IPS-18c (cell line): Measurements from ENCODE around the gene PLEKHB1.
A peak's percentile ranks its signal among the peaks of the same experiment; 100 is the strongest.

Experiments used
- H3K4me3 ChIP-seq: 2 replicates; pipeline ENCODE4 v1.7.0; 2013; ENCODE audit warnings: low read depth, mild to moderate bottlenecking, low read length, moderate library complexity; ENCODE audit not compliant: insufficient read depth
- H3K9me3 ChIP-seq: one replicate; pipeline ENCODE4 v1.6.1; 2013; ENCODE audit warnings: mild to moderate bottlenecking, low read length, moderate library complexity; ENCODE audit not compliant: control insufficient read depth, insufficient read depth

The PLEKHB1 gene

DNA sequence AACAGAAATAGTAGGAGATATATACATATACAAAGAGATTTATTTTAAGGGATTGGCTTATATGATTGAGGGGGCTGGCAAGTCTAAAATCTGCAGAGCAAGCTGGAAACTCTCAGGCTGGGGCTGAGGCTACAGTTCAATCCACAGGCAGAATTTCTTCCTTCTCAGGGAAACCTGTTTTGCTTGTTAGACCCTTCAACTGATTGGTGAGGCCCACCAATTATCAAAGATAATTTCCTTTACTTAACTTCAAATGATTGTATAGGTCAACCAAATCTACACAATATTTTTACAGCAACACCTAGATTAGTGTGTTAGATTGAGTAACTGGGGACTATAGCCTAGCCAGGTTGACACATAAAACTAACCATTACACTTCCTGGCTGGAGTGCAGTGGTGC, 4.7 kb upstream of the PLEKHB1 start:
- H3K4me3 ChIP-seq = no peak overlapping the region
- H3K9me3 ChIP-seq = no peaks in the 10 kb centered on the region

DNA sequence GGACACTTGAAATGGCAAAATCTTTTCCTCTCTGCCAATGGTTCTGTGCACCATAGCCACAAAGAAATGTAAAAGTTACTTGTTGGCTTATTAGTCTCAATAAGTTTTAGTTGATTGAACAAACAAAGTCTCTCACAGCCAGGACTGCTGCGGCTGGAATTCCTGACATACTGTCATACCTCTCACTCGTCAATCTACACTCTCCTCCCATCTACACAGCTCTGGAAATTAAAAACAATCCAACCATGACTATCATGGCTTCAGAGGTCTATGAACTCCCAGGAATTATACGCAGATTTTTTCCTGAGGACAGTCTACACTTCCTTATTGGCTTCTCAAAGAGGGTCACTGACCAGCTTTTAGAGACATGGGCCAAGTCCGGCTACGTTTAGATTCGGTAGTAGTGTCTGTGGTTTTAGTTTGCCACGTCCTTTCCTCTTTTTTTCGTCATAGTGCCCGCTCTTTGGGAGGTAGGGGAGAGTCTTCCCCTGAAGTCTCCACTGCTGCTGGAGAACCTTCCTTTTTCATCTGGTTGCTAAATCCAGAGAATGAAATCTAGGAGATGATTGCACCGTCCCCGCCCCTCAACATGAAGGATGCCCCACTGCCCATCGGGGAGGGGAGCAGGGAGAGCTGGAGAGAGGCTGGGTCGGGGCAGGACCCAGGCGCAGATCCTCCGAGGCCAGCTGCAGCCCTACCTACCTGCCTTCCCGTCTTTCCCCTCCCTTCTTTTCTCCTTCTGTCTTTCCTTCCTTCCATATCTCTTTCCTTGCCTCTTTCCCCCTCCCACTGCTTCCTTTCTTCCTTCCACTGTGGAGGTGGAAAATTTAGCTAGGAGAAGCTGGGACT, 1.0 kb upstream of the PLEKHB1 start:
- Histone ChIP-seq H3K4me3 (peak overlapping the region; percentile 59), H3K9me3 (no peaks in the 10 kb centered on the region)

DNA sequence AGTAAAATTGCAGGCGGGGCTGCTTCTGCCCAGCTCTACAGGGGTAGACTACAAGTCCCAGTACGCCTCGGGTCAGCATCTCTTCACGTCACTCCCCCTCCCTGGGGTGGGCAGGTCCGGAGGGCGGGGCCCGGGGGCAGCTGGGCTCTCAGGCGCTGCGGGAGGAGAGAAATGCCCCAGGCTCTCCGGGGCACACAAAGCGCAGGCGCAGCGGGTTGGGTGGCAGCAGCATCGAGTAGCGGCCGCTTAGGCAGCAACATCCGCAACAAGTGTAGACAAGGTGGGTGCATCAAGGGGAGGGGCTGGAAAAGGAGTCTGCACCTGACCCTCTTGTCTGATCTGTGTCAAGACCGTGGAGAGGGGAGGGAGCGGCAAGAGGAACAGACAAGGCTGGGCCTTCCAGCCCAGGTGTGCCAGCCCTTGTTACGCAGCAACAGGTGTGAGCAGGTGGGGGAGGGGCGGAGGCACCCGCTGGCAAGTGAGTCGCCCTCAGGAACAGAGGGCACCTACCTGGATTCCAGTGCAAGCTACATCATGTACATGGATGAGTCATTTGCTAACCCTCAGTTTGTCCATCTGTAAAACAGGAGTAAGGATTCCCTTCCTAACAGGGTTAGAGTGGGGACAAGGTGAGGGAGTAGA, 1.2 kb downstream of the PLEKHB1 start:
- H3K4me3 ChIP-seq = peak overlapping the region; percentile 22; the same call in 1 of the 2 replicates

DNA sequence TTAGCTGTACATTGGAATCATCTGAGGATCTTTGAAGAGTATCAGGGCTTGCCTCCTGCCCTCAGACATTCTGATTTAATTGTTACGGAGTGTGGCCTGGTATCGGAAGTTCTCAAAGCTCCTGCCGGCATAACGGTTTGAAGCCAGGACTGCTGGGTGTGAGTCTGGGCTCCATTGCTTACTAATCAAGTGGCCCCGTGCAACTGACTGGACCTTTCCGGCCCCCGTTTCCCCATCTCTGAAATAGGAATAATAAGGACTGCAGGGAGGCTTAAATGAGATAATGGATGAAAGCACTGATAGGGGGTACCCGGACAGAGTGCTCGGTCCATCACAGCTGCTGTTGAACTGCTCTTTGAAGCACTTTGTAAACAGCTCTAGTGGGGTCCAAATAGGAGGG, 1.7 kb downstream of the PLEKHB1 start:
- H3K9me3 ChIP-seq = no peaks in the 10 kb centered on the region

More for the DNA sequence above, 1.2 kb downstream of the PLEKHB1 start:
- H3K9me3 ChIP-seq = no peaks in the 10 kb centered on the region

DNA sequence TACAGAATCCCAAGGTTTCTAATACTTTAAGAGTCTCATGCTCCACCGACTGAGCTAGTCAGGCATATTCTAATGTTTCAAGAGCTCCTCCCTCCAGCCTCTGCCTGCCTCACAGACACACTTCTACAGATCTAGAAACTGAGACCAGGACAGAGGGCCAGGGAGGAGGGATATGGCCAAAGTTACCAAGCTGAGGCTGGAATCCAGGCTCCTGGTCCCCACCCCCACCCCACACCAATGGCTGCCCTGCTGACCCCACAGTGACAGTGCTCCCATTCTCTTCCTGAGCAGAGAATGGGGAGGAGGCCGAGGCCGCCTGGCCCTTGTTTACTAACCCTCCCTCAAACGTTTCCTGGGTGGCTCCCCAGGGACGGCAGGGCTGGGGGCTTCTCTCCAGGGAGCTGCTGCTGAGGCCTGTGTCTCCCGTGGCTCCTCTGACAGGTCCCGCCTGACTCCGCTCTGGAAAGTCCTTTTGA, 2.2 kb downstream of the PLEKHB1 start:
- Histone ChIP-seq H3K4me3 (no peak overlapping the region), H3K9me3 (no peaks in the 10 kb centered on the region)

More for the DNA sequence above, 1.7 kb downstream of the PLEKHB1 start:
- H3K4me3 ChIP-seq = peak overlapping the region; percentile 22; the same call in 1 of the 2 replicates

DNA sequence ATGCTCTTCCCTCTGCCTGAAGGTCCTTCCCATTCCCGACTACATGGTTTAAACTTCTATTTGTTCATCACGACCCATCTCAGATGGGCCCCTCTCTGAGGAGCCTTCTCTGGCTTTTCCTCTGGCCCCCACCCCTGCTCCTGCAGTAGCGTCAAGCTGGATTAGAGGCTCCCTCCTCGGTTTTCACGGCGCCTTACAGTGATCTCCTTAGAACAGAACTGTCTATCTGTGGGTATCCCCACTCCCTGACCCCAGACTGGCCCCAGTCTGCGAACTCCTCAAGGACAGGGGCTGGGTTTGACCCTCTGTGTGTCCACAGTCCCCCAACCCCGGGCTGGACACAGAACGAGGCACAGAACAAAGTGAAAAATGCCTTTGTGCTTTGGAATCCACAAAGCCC, 2.8 kb downstream of the PLEKHB1 start:
- H3K9me3 ChIP-seq = no peaks in the 10 kb centered on the region
- no peak overlapping the region for H3K4me3 ChIP-seq

DNA sequence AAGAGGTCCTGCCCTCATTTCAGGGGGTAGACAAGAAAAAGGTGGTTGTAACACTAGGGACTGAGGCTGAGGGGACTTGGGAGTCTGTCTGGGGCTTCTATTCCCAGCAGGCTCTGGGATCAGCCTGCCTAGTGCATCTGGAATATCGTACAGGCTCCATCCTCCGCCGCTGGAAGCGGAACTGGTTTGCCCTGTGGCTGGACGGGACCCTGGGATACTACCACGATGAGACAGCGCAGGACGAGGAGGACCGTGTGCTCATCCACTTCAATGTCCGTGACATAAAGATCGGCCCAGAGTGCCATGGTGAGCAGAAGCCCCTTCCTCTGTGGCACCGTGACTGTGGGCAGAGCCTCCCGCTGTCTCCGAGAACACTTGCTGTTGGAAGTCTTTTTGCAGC, 4.0 kb downstream of the PLEKHB1 start:
- H3K4me3 ChIP-seq = no peak overlapping the region
- no peaks in the 10 kb centered on the region for H3K9me3 ChIP-seq

DNA sequence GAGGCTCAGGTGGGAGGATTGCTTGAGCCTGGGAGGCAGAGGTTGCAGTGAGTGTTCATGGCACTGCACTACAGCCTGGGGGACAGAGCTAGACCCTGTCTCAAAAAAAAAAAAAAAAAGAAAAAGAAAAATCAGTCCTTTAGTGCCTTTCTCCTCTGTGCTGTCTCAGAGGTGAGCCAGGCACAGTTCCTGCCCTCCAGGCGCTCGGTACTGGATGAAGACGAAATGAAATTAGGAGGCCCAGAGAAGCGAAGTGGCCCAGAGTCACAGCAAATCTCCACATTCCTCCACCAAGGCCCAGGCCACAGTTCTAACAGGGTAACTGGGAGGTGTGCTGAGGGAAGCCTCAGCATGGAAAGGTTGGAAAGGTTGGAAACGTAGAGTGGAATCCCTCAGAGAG, 4.9 kb downstream of the PLEKHB1 start:
- no peaks in the 10 kb centered on the region for H3K9me3 ChIP-seq
- no peak overlapping the region for H3K4me3 ChIP-seq

DNA sequence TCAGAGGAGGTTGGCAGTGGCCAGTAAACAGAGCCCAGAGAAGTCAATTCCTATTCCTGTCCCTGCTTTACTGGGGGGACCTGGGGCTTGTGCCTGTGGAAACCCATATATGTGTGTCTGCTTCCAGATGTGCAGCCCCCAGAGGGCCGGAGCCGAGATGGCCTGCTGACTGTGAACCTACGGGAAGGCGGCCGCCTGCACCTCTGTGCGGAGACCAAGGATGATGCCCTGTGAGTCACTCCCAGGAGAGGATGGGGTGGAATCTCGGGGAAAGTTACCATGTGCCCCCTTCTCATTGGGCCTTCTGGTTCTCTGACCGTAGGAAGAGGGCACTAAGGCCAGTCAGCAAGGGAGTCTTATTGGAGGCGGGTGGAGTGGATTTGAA, 5.3 kb downstream of the PLEKHB1 start:
- H3K9me3 ChIP-seq = no peaks in the 10 kb centered on the region

DNA sequence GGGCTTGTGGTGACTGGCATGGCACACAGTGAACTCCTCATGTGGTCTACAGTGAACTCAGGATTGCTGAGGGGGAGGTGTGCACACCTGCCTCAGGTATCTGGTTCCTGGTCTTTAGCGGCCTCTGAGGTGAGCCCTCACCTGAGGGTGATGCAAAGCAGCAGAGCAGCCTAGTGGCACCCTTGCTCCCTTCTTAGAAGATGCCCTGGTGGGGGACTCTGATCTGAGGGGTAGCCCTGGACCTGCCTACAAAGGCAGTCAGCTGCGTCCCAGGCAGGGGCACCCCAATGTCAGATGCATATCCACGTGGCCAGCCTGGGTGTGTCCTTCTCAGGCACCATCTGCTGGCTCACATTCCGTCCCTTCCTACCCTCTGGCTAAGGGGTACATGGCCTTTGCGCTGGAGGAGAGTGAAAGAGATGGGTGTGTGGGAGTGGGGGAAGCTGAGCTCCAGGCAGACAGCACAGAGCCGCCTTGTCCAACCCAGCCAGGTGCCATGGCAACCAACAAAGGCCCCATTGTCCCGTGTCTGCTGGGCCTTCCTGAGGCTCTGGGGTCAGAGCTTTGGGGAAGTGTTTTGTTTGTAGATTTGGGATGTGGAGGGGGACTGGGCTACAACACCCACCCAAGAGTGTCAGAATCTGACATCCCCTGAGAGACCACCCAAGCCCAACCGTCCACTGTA, 5.8 kb downstream of the PLEKHB1 start:
- no peaks in the 10 kb centered on the region for H3K9me3 ChIP-seq
- H3K4me3 ChIP-seq = no peak overlapping the region

More for the DNA sequence above, 5.3 kb downstream of the PLEKHB1 start:
- no peak overlapping the region for H3K4me3 ChIP-seq

DNA sequence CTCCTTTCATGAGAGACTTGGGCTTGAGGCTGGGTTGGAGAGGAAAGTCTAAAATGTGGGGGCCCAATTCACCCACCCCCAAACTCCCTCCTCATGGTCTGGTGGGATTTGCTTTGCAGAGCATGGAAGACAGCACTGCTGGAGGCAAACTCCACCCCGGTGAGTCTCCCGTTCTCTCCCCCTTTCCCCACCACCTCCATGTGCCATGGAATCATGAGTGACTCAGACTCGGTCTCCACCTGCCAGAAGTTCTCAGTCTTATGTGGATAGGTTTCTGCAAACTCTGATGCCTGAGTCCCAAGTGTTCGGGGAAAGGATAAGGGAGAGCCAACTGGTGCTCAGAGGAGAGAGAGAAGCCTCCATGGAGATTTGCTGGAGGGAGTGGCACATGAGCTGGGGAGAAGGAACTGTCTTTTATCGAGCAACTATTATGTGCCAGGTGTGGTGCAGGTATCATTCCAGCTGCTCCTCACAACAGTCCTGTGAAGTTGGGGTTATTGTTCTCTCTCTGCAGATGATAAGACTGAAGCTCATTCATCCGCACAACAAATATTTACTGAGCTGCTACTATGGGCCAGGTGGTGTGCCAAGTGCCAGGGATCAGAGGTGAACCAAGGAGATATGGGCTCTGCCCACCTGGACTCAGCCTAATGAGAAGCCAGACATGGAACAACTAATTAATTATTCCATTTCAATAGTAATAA, 6.6 kb downstream of the PLEKHB1 start:
- no peak overlapping the region for H3K4me3 ChIP-seq
- H3K9me3 ChIP-seq = no peaks in the 10 kb centered on the region

DNA sequence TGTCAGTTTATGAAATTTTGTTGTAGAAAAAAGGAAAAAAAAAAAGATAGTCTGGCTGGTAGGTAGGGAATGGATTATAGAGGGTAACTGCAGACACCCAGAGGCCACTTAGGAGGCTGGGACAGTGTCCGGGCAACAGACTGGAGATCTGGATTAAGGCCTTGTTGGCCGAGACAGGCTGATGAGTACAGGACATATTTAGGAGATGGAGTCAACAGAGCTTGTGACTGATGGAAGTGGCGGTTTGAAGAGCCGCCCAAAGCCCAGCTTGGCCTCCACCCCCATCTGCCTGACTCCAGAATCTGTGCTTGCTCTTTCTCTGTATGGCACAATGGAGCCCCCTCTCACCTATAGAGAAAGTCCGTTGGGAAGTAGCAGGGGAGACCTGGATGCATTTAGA, 7.6 kb downstream of the PLEKHB1 start:
- Histone ChIP-seq H3K4me3 (no peak overlapping the region), H3K9me3 (no peaks in the 10 kb centered on the region)

DNA sequence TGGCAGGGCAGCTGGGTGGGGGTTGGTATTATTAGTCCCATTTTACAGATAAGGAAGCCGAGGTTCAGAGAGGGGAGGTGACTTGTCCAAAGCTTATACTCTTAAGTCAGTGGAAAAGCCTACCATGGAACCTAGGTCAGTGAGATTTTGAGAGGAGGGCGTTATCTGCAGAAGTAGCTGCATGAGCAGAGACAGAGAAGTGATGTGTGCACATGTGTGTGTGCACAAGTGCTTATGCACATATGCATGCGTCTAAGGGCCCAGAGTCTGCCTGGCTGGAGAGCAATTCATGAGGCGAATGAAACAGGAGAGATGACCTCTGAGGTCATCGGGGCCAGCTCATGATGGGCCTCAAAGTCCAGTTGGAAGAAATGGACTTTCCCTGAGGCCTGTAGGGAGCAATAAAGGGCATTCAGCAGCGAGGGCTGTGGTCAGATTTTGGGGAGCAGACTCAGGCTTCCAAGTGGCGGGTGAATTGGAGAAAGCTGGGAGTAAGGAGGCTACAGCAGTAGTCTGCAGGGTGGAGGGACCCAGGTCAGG, 8.2 kb downstream of the PLEKHB1 start:
- H3K9me3 ChIP-seq = no peaks in the 10 kb centered on the region
- H3K4me3 ChIP-seq = no peak overlapping the region

DNA sequence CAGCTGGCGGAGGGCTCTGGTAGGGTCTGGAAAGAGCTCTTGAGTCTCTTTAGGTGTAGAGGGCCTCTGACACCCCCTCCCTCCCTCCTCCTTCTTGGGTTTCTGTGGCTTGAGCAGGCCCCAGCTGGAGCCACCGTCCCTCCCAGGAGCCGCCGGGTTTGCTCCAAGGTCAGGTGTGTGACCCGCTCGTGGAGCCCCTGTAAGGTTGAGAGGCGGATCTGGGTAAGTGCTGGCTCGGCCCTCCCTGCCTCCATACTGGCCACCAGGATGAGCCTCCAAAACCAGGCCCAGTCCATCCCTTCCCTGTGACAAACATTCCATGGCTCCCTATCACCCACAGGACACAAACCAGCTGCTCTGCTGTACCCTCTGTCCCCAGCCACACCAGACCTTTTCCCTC, 9.3 kb downstream of the PLEKHB1 start:
- no peak overlapping the region for H3K4me3 ChIP-seq
- H3K9me3 ChIP-seq = no peaks in the 10 kb centered on the region

DNA sequence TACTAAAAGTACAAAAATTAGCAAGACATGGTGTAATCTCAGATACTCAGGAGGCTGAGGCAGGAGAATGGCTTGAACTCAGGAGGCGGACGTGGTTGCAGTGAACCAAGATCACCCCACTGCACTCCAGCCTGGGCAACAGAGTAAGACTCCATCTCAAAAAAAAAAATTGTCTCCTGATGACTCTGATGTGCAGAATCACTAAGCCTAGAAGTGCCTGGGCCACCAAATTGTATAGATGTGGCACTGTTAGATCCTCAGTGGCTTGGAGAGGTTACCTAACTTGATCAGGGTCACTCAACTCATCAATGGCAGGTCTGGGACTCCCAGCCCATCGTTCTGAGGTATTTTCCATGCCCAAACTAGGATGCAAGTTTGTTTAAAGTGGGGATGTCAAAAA, 10.6 kb downstream of the PLEKHB1 start:
- H3K4me3 ChIP-seq = no peak overlapping the region
- no peaks in the 10 kb centered on the region for H3K9me3 ChIP-seq

DNA sequence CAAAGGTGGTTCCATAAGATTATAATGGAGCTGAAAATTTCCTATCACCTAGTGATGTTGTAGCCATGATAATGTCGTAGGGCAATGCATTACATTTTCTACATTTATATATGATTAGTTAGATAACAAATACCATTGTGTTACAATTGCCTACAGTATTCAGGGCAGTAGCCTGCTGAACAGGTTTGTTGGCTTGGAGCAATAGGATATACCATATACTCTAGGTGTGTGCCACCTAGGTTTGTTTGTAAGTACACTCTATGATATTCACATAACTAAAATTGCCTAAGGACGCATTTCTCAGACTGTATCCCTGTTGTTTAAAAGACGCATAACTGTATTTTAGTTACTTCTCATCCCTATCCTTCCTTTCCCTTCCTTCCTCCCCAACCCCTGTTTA, 13.6 kb downstream of the PLEKHB1 start:
- H3K9me3 ChIP-seq = no peaks in the 10 kb centered on the region
- H3K4me3 ChIP-seq = no peak overlapping the region

DNA sequence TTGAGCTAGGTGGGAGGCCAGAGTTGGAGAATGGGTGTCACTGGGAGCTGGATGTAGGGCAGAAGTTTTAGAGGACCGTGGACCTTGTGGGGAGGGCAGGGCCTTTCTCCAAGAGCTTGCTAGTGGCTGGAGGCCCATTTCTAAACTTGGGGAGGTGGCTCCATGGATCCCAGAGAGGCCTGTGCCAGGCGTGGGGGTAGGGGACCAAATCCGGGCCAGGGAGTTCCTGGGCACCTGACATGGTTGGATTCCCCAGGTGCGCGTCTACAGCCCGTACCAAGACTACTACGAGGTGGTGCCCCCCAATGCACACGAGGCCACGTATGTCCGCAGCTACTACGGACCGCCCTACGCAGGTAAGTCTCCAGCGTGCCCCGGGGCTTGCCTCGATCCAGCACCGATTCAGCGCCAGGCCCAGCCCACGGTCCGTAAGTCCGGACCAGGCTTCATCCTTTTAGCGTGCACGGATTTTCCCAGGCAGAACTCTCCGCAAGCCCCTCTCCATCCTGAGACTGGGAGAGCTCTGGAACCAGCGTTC, 14.2 kb downstream of the PLEKHB1 start:
- Histone ChIP-seq H3K4me3 (peak overlapping the region; percentile 35; the same call in 1 of the 2 replicates), H3K9me3 (no peaks in the 10 kb centered on the region)
